Activated naive CD4-positive, alpha-beta T cell treated with anti-CD3 and anti-CD28 coated beads, Interleukin-2, amount 50 U/mL, for 16 hours (primary cell): ENCODE measurements around the gene UGT2B10.

Experiments used
- DNase-seq: peaks from one replicate; pipeline ENCODE4 v3.0.0-alpha.2; 2020

The UGT2B10 gene

GRCh38 chr4:68871809-68872642 is 56.2 kb downstream of the UGT2B10 start:
- no peak for DNase-seq

- DNase-seq, result no peak
Measured at GRCh38 chr4:68872643-68873502, 57.1 kb downstream of the UGT2B10 start.

- no peak for DNase-seq
Measured at GRCh38 chr4:68874507-68874906, 58.7 kb downstream of the UGT2B10 start.

GRCh38 chr4:68877555-68877954 is 61.8 kb downstream of the UGT2B10 start:
- DNase-seq, result no peak

- DNase-seq, result no peak
Measured at GRCh38 chr4:68878048-68878447, 62.3 kb downstream of the UGT2B10 start.
